Neural cell (in vitro differentiated cells): Measurements from ENCODE around the gene EFCAB13. TPM values are rescaled to one million over a fixed set of nuclear protein-coding genes. Genes with fewer than 3 reads are reported as not detected.

Experiments
- H2AFZ ChIP-seq: fragments of 200-600, 300-800 bp; sonication (generic), shearing (Covaris generic); 2 replicates; pipeline ENCODE4 v1.6.0; 2014; ENCODE audit warnings: low read depth, mild to moderate bottlenecking, antibody characterized with exemption, low read length, moderate library complexity
- H3F3A ChIP-seq: fragments of 200-600 bp; shearing (Covaris generic); 2 replicates; pipeline ENCODE4 v1.6.1; 2016; ENCODE audit warnings: mild to moderate bottlenecking, moderate library complexity, mixed read lengths, antibody characterized with exemption, low read length; ENCODE audit not compliant: insufficient read depth, poor library complexity, severe bottlenecking
- H3K27ac ChIP-seq: fragments of 200-600, 300-800 bp; sonication (generic), shearing (Covaris generic); 2 replicates; pipeline ENCODE4 v1.5.1; 2014; ENCODE audit warnings: mild to moderate bottlenecking, low read length, moderate library complexity
- H3K27me3 ChIP-seq: fragments of 300-800, 200-600 bp; sonication (generic), shearing (Covaris generic); 2 replicates; pipeline ENCODE4 v1.6.0; 2014; ENCODE audit warnings: mild to moderate bottlenecking, low read depth, low read length, moderate library complexity; ENCODE audit not compliant: insufficient read depth
- H3K36me3 ChIP-seq: fragments of 300-800, 200-600 bp; sonication (generic), shearing (Covaris generic); 2 replicates; pipeline ENCODE4 v1.5.1; 2014; ENCODE audit warnings: mild to moderate bottlenecking, antibody characterized with exemption, low read length, moderate library complexity; ENCODE audit not compliant: insufficient read depth
- H3K4me2 ChIP-seq: fragments of 300-800, 200-600 bp; sonication (generic), shearing (Covaris generic); 2 replicates; pipeline ENCODE4 v1.6.0; 2014; ENCODE audit warnings: mild to moderate bottlenecking, low read length
- H3K4me3 ChIP-seq: fragments of 300-800, 200-600 bp; sonication (generic), shearing (Covaris generic); 2 replicates; pipeline ENCODE4 v1.5.1; 2014; ENCODE audit warnings: mild to moderate bottlenecking, low read length, moderate library complexity
- H3K79me2 ChIP-seq: fragments of 200-600 bp; shearing (Covaris generic); replicated peaks from 2 replicates; pipeline ENCODE4 v1.6.0; 2014; ENCODE audit warnings: mild to moderate bottlenecking, low read length, moderate library complexity; ENCODE audit not compliant: insufficient read depth
- H3K9ac ChIP-seq: fragments of 300-800, 200-600 bp; sonication (generic), shearing (Covaris generic); 2 replicates; pipeline ENCODE4 v1.6.1; 2016; ENCODE audit warnings: mild to moderate bottlenecking, low read length, mixed read lengths
- H3K9me2 ChIP-seq: fragments of 200-600 bp; shearing (Covaris generic); 2 replicates; pipeline ENCODE4 v1.6.1; 2016; ENCODE audit warnings: mild to moderate bottlenecking, low read length, mixed read lengths; ENCODE audit not compliant: insufficient read depth
- H3K9me3 ChIP-seq: fragments of 200-600, 300-800 bp; sonication (generic), shearing (Covaris generic); 2 replicates; pipeline ENCODE4 v1.6.1; 2016; ENCODE audit warnings: mild to moderate bottlenecking, mixed run types, low read length, moderate library complexity, mixed read lengths
- H4K20me1 ChIP-seq: fragments of 200-600 bp; shearing (Covaris generic); 2 replicates; pipeline ENCODE4 v1.6.1; 2016; ENCODE audit warnings: mild to moderate bottlenecking, mixed run types; ENCODE audit not compliant: insufficient read depth
- CTCF ChIP-seq: fragments of 450-650 bp; IDR thresholded peaks from 2 replicates; pipeline ENCODE4 v1.5.1; 2014; ENCODE audit warnings: antibody characterized with exemption, mild to moderate bottlenecking, moderate library complexity; ENCODE audit not compliant: poor library complexity, severe bottlenecking
- EP300 ChIP-seq: fragments of 450-650 bp; conservative IDR thresholded peaks from 2 replicates; pipeline ENCODE4 v1.6.1; 2014; ENCODE audit warnings: antibody characterized with exemption, mild to moderate bottlenecking, moderate library complexity; ENCODE audit not compliant: poor library complexity, severe bottlenecking
- EZH2 ChIP-seq: fragments of 200-600, 300-800 bp; shearing (Covaris generic), sonication (generic); IDR thresholded peaks from 2 replicates; pipeline ENCODE4 v1.6.1; 2014; ENCODE audit warnings: antibody characterized with exemption, low read length, borderline replicate concordance, mild to moderate bottlenecking; ENCODE audit not compliant: insufficient read depth, poor library complexity, severe bottlenecking
- MXI1 ChIP-seq: fragments of 450-650 bp; conservative IDR thresholded peaks from 2 replicates; pipeline ENCODE4 v1.6.1; 2014; ENCODE audit warnings: antibody characterized with exemption, mild to moderate bottlenecking; ENCODE audit not compliant: poor library complexity, severe bottlenecking
- POLR2AphosphoS5 ChIP-seq: IDR thresholded peaks from 2 replicates; pipeline ENCODE4 v1.6.1; 2012
- RAD21 ChIP-seq: fragments of 450-650 bp; conservative IDR thresholded peaks from 2 replicates; pipeline ENCODE4 v1.6.1; 2014; ENCODE audit warnings: antibody characterized with exemption, mild to moderate bottlenecking, moderate library complexity
- REST ChIP-seq: IDR thresholded peaks from 2 replicates; pipeline ENCODE4 v1.6.1; 2012; ENCODE audit warnings: borderline replicate concordance
- SMC3 ChIP-seq: fragments of 450-650 bp; conservative IDR thresholded peaks from 2 replicates; pipeline ENCODE4 v1.6.1; 2014; ENCODE audit warnings: antibody characterized with exemption, mild to moderate bottlenecking, moderate library complexity; ENCODE audit not compliant: poor library complexity
- TAF1 ChIP-seq: IDR thresholded peaks from 2 replicates; pipeline ENCODE4 v1.6.1; 2012; ENCODE audit warnings: low read depth
- polyA plus RNA-seq: library from polyadenylated mRNA; depleted of rRNA; stranded (reverse); fragments of >200 nt; gene quantifications from 2 replicates; pipeline ENCODE4 v1.2.3, GENCODE V29; 2014

Gene EFCAB13
- polyA plus RNA-seq, 1 donor from 2014 or later = 2.2 TPM

GRCh38 chr17:47338026-47338425, 14.3 kb downstream of the EFCAB13 start:
- Histone ChIP-seq H3K27me3 (no peaks in the 10 kb centered on the region), H4K20me1 (no peaks in the 10 kb centered on the region), H3K36me3 (no peaks in the 10 kb centered on the region), H3K4me2 (no peak overlapping the region), H3K9me3 (no peaks in the 10 kb centered on the region), H3K9ac (no peak overlapping the region), H2AFZ (no peak overlapping the region), H3K4me3 (no peak overlapping the region), H3K9me2 (no peaks in the 10 kb centered on the region), H3F3A (no peaks in the 10 kb centered on the region), H3K79me2 (no peaks in the 10 kb centered on the region), H3K27ac (no peak overlapping the region)
- TF ChIP-seq SMC3 (no peak), EP300 (no peak), MXI1 (no peak), TAF1 (no peak), EZH2 (no peak), POLR2AphosphoS5 (no peak), CTCF (no peak), RAD21 (no peak), REST (no peak)

GRCh38 chr17:47352848-47353247, 29.1 kb downstream of the EFCAB13 start:
- no peak overlapping the region for H3K9ac ChIP-seq
- H3K27me3 ChIP-seq = no peaks in the 10 kb centered on the region
- H3K36me3 ChIP-seq = no peaks in the 10 kb centered on the region

GRCh38 chr17:47358652-47359051, 34.9 kb downstream of the EFCAB13 start:
- Histone ChIP-seq H4K20me1 (no peaks in the 10 kb centered on the region), H3K79me2 (no peaks in the 10 kb centered on the region), H2AFZ (no peak overlapping the region), H3K9me2 (no peaks in the 10 kb centered on the region), H3K9ac (no peak overlapping the region), H3K27me3 (no peaks in the 10 kb centered on the region), H3K9me3 (peaks cover 3% of the 10 kb centered on the region), H3F3A (no peaks in the 10 kb centered on the region), H3K36me3 (no peaks in the 10 kb centered on the region), H3K4me3 (no peak overlapping the region), H3K27ac (no peak overlapping the region), H3K4me2 (no peak overlapping the region)
- TF ChIP-seq POLR2AphosphoS5 (no peak), REST (no peak), RAD21 (no peak), SMC3 (no peak), CTCF (no peak), EZH2 (no peak), EP300 (no peak), MXI1 (no peak)

More at GRCh38 chr17:47352848-47353247, 29.1 kb downstream of the EFCAB13 start:
- no peak overlapping the region for H3K27ac ChIP-seq
- H3K4me3 ChIP-seq = no peak overlapping the region
- no peaks in the 10 kb centered on the region for H3K9me2 ChIP-seq
- H4K20me1 ChIP-seq = no peaks in the 10 kb centered on the region
- TF ChIP-seq RAD21 = no peak
- H3K9me3 ChIP-seq = peaks cover 3% of the 10 kb centered on the region
- no peaks in the 10 kb centered on the region for H3K79me2 ChIP-seq
- H2AFZ ChIP-seq = no peak overlapping the region
- H3F3A ChIP-seq = no peaks in the 10 kb centered on the region
- H3K4me2 ChIP-seq = no peak overlapping the region
